ENCODE data around the gene DSCAM.
"Not testable (repeated sequence)": the region's sequence is repeated elsewhere in the genome, so short reads cannot be mapped to it uniquely, and the experiment has no call there.

DNA sequence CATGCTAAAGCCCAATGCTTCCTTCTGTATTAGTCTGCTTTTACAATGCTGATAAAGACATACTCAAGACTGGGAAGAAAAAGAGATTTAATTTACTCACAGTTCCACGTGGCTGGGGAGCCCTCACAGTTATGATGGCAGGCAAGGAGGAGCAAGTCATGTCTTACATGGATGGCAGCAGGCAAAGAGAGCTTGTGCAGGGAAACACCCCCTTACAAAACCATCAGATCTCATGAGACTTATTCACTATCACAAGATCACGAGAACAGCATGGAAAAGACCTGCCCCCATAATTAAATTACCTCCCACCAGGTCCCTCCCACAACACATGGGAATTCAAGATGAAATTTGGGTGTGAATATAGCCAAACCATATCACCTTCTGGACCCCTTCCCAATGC is 407.4 kb downstream of the DSCAM start:
- TF ChIP-seq, protein P1, sequence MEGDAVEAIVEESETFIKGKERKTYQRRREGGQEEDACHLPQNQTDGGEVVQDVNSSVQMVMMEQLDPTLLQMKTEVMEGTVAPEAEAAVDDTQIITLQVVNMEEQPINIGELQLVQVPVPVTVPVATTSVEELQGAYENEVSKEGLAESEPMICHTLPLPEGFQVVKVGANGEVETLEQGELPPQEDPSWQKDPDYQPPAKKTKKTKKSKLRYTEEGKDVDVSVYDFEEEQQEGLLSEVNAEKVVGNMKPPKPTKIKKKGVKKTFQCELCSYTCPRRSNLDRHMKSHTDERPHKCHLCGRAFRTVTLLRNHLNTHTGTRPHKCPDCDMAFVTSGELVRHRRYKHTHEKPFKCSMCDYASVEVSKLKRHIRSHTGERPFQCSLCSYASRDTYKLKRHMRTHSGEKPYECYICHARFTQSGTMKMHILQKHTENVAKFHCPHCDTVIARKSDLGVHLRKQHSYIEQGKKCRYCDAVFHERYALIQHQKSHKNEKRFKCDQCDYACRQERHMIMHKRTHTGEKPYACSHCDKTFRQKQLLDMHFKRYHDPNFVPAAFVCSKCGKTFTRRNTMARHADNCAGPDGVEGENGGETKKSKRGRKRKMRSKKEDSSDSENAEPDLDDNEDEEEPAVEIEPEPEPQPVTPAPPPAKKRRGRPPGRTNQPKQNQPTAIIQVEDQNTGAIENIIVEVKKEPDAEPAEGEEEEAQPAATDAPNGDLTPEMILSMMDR (IDR thresholded peaks at IDR 0.05): not testable (repeated sequence)
- TF ChIP-seq EZH2 (IDR thresholded peaks at IDR 0.05): not testable (repeated sequence)
